CD4-positive, alpha-beta memory T cell (primary cell): ENCODE results near the gene MBOAT7. TPM values are rescaled to one million over a fixed set of nuclear protein-coding genes. Genes with fewer than 3 reads are reported as not detected.

Experiments used
- CTCF ChIA-PET: fragments of 350-600 bp; sonication (Branson Sonifier 250); formaldehyde crosslinking; loops from one replicate; lab custom pipeline; 2021; ENCODE audit warnings: inconsistent platforms; ENCODE audit not compliant: partially characterized antibody; lab: Charles Lee
- POLR2A ChIA-PET: fragments of 350-600 bp; sonication (Branson Sonifier 250); formaldehyde crosslinking; loops from one replicate; lab custom pipeline; 2021; ENCODE audit not compliant: partially characterized antibody; lab: Charles Lee
- DNase-seq, 5 donors: peaks; one replicate each; pipeline versions ENCODE4 v3.0.0 to v3.0.0-alpha.2; 2020 to 2022; ENCODE audit warnings: mixed read lengths in 1 of 5
- H3K27ac ChIP-seq: one replicate; pipeline ENCODE4 v1.7.0; 2013; ENCODE audit warnings: low read depth, low read length
- H3K27me3 ChIP-seq: 2 replicates; pipeline ENCODE4 v1.7.0; 2013; ENCODE audit warnings: mild to moderate bottlenecking, low read length, moderate library complexity; ENCODE audit not compliant: insufficient read depth
- H3K36me3 ChIP-seq: 2 replicates; pipeline ENCODE4 v1.7.0; 2013; ENCODE audit warnings: mild to moderate bottlenecking, low read length, moderate library complexity; ENCODE audit not compliant: insufficient read depth
- H3K4me1 ChIP-seq: 2 replicates; pipeline ENCODE4 v1.7.0; 2013; ENCODE audit warnings: mild to moderate bottlenecking, low read length, moderate library complexity; ENCODE audit not compliant: insufficient read depth
- H3K4me3 ChIP-seq, 2 donors: one replicate each; pipeline ENCODE4 v1.7.0; 2013; ENCODE audit warnings: low read length in 2 of 2, mild to moderate bottlenecking in 1 of 2
- H3K9me3 ChIP-seq, 2 donors: one replicate each; pipeline ENCODE4 v1.7.0; 2013; ENCODE audit warnings: low read length in 2 of 2, control low read depth in 1 of 2; ENCODE audit not compliant: control insufficient read depth in 1 of 2
- H3K27ac Mint-ChIP-seq, 7 donors: one replicate each; pipeline ENCODE4 v1.8.0; 2020 to 2021; ENCODE audit warnings: mixed read lengths in 7 of 7, mild to moderate bottlenecking in 6 of 7, inconsistent platforms in 3 of 7, moderate library complexity in 3 of 7
- H3K27me3 Mint-ChIP-seq, 2 donors: one replicate each; pipeline ENCODE4 v1.8.0; 2020 to 2021; ENCODE audit warnings: mixed read lengths in 2 of 2
- H3K36me3 Mint-ChIP-seq, 2 donors: one replicate each; pipeline ENCODE4 v1.8.0; 2020 to 2021; ENCODE audit warnings: mixed read lengths in 2 of 2, inconsistent platforms in 1 of 2, mild to moderate bottlenecking in 1 of 2
- H3K4me1 Mint-ChIP-seq, 4 donors: one replicate each; pipeline ENCODE4 v1.8.0; 2020 to 2021; ENCODE audit warnings: mixed read lengths in 4 of 4, mild to moderate bottlenecking in 1 of 4
- H3K4me3 Mint-ChIP-seq, 8 donors: one replicate each; pipeline ENCODE4 v1.8.0; 2020 to 2021; ENCODE audit warnings: mixed read lengths in 8 of 8, mild to moderate bottlenecking in 7 of 8, moderate library complexity in 6 of 8, inconsistent platforms in 3 of 8
- H3K9me3 Mint-ChIP-seq, 8 donors: one replicate each; pipeline ENCODE4 v1.8.0; 2020 to 2021; ENCODE audit warnings: mixed read lengths in 8 of 8, mild to moderate bottlenecking in 5 of 8, inconsistent platforms in 3 of 8, moderate library complexity in 1 of 8
- intact Hi-C: fragments of 100-400 bp; cut with micrococcal nuclease; formaldehyde crosslinking; loops from one replicate; pipeline ENCODE4 v1.15.1; 2023
- polyA plus RNA-seq, 2 donors: library from polyadenylated mRNA; unstranded; fragments of 300-500 nt; fragmentation: Illumina TruSeq; gene quantifications; one replicate each; pipeline ENCODE4 v1.2.3, GENCODE V29; 2021
- total RNA-seq, 2 experiments: library from RNA; stranded (reverse); gene quantifications; one replicate each; pipeline ENCODE4 v1.2.3, GENCODE V29; 2021

The MBOAT7 gene
- total and polyA plus RNA-seq, 4 experiments from 2014 or later: 16.0 to 55.5 (median 37.5) TPM

DNA sequence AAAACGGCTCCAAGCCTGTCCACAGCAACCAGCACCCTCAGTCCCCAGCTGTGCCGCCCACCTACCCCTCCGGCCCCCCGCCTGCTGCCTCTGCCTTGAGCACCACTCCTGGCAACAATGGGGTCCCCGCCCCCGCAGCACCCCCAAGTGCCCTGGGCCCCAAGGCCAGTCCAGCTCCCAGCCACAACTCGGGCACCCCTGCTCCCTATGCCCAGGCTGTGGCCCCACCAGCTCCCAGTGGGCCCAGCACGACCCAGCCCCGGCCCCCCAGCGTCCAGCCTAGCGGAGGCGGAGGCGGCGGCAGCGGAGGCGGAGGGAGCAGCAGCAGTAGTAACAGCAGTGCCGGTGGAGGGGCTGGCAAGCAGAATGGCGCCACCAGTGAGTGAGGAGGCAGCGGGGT, 41.2 kb downstream of the MBOAT7 start:
- Mint-ChIP-seq H3K27ac (no peak overlapping the region), H3K36me3 (peaks cover 42 to 83% of the 10 kb centered on the region in 2 donors), H3K4me3 (no peak overlapping the region), H3K27me3 (no peaks in the 10 kb centered on the region), H3K9me3 (no peaks in the 10 kb centered on the region), H3K4me1 (peaks cover 0 to 6% (median 4%) of the 10 kb centered on the region in 4 donors)
- H3K9me3 ChIP-seq: no peaks in the 10 kb centered on the region
- ChIA-PET CTCF (interaction anchor here (1.0 kb wide), 1 partner anchor 20 kb away, joined by 3 read pairs; no protein-coding TSS in a partner anchor), POLR2A (interaction anchor here (1.4 to 5.5 kb wide), 3 partner anchors 8 to 11 kb away, joined by 8 to 46 read pairs (median 28); partner anchors contain the start of genes CNOT3 and LENG1)
- no peak overlapping the region for H3K27ac ChIP-seq
- intact Hi-C loops: no loop called here
- no peak for DNase-seq
- no peaks in the 10 kb centered on the region for H3K27me3 ChIP-seq
- peaks cover 83% of the 10 kb centered on the region for H3K36me3 ChIP-seq
- H3K4me3 ChIP-seq: no peak overlapping the region
- no peaks in the 10 kb centered on the region for H3K4me1 ChIP-seq

DNA sequence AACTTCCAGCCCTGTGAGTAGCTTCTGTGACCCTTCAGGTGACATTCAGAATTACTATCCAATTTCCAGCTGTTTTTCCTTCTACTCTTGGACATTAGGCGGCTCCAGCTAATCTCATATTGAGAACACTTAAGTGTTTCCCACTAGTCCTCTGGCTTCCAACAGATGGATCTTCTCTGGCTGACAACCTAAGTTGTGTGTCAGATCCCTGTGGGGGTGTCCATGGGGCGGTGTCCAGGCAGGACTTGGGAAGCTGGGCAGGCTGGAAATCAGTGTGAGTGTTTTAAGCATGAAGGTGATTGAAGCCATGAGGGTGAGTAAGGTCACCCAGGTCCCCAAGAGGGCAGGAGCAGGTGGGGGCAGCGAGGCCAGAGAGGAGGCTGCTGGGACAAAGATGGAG, 41.7 kb downstream of the MBOAT7 start:
- no peaks in the 10 kb centered on the region for H3K27me3 Mint-ChIP-seq
- H3K4me3 ChIP-seq: no peak overlapping the region
- H3K4me1 Mint-ChIP-seq: peaks cover 0 to 5% (median 4%) of the 10 kb centered on the region in 4 donors
- H3K27ac Mint-ChIP-seq: peak overlapping the region in 1 of 7 donors; percentile 68
- H3K9me3 ChIP-seq: no peaks in the 10 kb centered on the region
- peaks cover 85% of the 10 kb centered on the region for H3K36me3 ChIP-seq
- no peak overlapping the region for H3K4me3 Mint-ChIP-seq
- peaks cover 2% of the 10 kb centered on the region for H3K4me1 ChIP-seq
- DNase-seq: no peak
- H3K9me3 Mint-ChIP-seq: no peaks in the 10 kb centered on the region
- intact Hi-C loops: no loop called here
- H3K36me3 Mint-ChIP-seq: peaks cover 47 to 86% of the 10 kb centered on the region in 2 donors
- H3K27me3 ChIP-seq: no peaks in the 10 kb centered on the region
- ChIA-PET CTCF (interaction anchor here (1.0 kb wide), 1 partner anchor 21 kb away, joined by 3 read pairs; no protein-coding TSS in a partner anchor), POLR2A (interaction anchor here (1.4 to 5.5 kb wide), 3 partner anchors 9 to 12 kb away, joined by 8 to 46 read pairs (median 28); partner anchors contain the start of genes CNOT3 and LENG1)
- H3K27ac ChIP-seq: no peak overlapping the region

DNA sequence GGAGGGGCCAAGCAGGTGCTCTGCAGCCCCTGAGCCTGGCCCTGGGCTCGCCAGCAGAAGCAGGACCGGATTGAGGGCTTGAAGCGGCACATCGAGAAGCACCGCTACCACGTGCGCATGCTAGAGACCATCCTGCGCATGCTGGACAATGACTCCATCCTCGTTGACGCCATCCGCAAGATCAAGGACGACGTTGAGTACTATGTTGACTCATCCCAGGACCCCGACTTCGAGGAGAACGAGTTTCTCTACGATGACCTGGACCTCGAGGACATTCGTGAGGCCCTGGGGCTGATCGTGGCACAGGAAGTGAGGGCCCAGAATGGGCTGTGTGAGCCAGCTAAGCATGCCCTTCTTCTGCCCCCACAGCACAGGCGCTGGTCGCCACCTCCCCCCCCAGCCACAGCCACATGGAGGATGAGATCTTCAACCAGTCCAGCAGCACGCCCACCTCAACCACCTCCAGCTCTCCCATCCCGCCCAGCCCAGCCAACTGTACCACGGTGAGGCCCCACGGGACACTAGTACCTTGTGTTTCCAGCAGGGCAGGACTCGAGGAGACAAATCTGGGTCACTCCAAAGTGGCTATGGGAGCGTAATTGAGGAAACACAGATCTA, 43.7 kb downstream of the MBOAT7 start:
- Mint-ChIP-seq H3K27me3 (no peaks in the 10 kb centered on the region), H3K9me3 (no peaks in the 10 kb centered on the region), H3K4me3 (no peak overlapping the region), H3K27ac (peak overlapping the region in 1 of 7 donors; percentile 10), H3K4me1 (peaks cover 4 to 21% (median 11%) of the 10 kb centered on the region in 4 donors), H3K36me3 (peaks cover 50 to 80% of the 10 kb centered on the region in 2 donors)
- no peaks in the 10 kb centered on the region for H3K9me3 ChIP-seq
- H3K27ac ChIP-seq: no peak overlapping the region
- intact Hi-C loops: no loop called here
- ChIA-PET CTCF (no interaction called here), POLR2A (interaction anchor here (2.7 kb wide), 1 partner anchor 13 kb away, joined by 15 read pairs; the partner anchor contains the start of gene LENG1)
- H3K4me1 ChIP-seq: peaks cover 13% of the 10 kb centered on the region
- H3K4me3 ChIP-seq: no peak overlapping the region
- peaks cover 92% of the 10 kb centered on the region for H3K36me3 ChIP-seq
- H3K27me3 ChIP-seq: no peaks in the 10 kb centered on the region
- no peak for DNase-seq

DNA sequence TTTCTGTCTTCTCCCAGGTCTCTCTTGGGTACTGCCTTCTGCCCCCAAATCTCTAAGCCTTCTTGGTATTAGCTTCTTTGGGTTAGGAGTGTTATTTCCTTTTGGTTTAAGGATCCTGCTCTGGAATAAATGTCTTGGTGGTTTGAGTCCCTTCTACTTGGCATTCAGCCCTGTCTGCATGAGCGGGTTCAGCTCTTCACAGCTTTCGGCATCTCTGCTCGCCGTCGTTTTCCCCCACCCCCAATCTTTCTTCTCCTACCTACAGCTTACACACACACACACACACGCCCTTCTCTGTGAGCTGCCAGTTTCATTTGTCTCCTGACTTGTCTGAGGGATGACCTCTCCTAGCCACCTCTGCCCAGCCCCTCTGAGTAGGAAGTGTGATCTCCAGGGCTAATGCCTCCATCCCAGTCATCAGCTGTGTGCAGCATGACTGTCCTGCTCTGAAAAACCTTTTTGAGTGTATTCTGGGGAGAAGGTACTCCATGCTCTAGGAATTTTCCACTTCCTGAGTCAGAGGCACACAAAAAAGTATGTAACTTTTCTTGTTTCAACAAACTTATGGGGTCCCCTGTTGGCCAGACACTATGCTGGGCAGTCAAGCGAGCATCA, 47.1 kb downstream of the MBOAT7 start:
- Mint-ChIP-seq H3K9me3 (no peaks in the 10 kb centered on the region), H3K36me3 (peaks cover 39 to 67% of the 10 kb centered on the region in 2 donors), H3K4me1 (peaks cover 21 to 39% (median 28%) of the 10 kb centered on the region in 4 donors), H3K4me3 (no peak overlapping the region), H3K27me3 (no peaks in the 10 kb centered on the region), H3K27ac (peak overlapping the region in 6 of 7 donors; percentile 29 to 88 (median 48))
- no peak overlapping the region for H3K27ac ChIP-seq
- intact Hi-C loops: no loop called here
- ChIA-PET CTCF (interaction anchor here (1.8 kb wide), 1 partner anchor 124 kb away, joined by 4 read pairs; no protein-coding TSS in a partner anchor), POLR2A (interaction anchor here (0.6 to 1.3 kb wide), 3 partner anchors 16 to 59 kb away, joined by 3 to 5 read pairs (median 3); partner anchors contain the start of gene MBOAT7)
- no peaks in the 10 kb centered on the region for H3K27me3 ChIP-seq
- no peaks in the 10 kb centered on the region for H3K9me3 ChIP-seq
- peak in 1 of 5 donors; percentile 1 for DNase-seq
- peaks cover 37% of the 10 kb centered on the region for H3K4me1 ChIP-seq
- H3K4me3 ChIP-seq: no peak overlapping the region
- H3K36me3 ChIP-seq: peaks cover 70% of the 10 kb centered on the region

DNA sequence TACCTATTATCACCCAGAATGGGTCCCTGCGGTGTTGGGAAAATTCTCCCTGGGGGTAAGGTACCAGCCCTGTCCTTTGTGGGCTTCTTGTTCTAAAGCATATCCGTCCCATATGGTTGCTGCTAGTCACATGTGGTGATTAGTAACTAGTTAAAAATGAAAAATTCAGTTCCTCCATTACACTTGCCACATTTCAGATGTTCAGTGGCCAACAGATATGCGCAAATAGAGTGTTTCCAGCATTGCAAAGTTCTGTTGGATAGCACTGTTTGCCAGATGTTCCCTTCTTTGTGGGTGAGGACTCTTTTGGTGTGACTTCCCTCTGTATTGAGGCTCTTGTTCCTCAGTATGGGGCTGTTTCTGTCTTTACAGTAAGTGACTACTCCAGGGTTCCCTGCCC, 48.0 kb downstream of the MBOAT7 start:
- Mint-ChIP-seq H3K9me3 (no peaks in the 10 kb centered on the region), H3K4me3 (peak overlapping the region in 1 of 8 donors; percentile 21), H3K27me3 (no peaks in the 10 kb centered on the region), H3K27ac (peak overlapping the region in 4 of 7 donors; percentile 7 to 79 (median 37)), H3K4me1 (peaks cover 24 to 45% (median 35%) of the 10 kb centered on the region in 4 donors), H3K36me3 (peaks cover 32 to 58% of the 10 kb centered on the region in 2 donors)
- CTCF ChIA-PET: no interaction called here
- Histone ChIP-seq H3K4me3 (no peak overlapping the region), H3K4me1 (peaks cover 41% of the 10 kb centered on the region), H3K36me3 (peaks cover 61% of the 10 kb centered on the region), H3K9me3 (no peaks in the 10 kb centered on the region), H3K27me3 (no peaks in the 10 kb centered on the region), H3K27ac (peak overlapping the region; percentile 5)
- intact Hi-C loops: no loop called here
- no peak for DNase-seq
- POLR2A ChIA-PET: interaction anchor here (1.3 kb wide), 1 partner anchor 60 kb away, joined by 3 read pairs; no protein-coding TSS in a partner anchor

DNA sequence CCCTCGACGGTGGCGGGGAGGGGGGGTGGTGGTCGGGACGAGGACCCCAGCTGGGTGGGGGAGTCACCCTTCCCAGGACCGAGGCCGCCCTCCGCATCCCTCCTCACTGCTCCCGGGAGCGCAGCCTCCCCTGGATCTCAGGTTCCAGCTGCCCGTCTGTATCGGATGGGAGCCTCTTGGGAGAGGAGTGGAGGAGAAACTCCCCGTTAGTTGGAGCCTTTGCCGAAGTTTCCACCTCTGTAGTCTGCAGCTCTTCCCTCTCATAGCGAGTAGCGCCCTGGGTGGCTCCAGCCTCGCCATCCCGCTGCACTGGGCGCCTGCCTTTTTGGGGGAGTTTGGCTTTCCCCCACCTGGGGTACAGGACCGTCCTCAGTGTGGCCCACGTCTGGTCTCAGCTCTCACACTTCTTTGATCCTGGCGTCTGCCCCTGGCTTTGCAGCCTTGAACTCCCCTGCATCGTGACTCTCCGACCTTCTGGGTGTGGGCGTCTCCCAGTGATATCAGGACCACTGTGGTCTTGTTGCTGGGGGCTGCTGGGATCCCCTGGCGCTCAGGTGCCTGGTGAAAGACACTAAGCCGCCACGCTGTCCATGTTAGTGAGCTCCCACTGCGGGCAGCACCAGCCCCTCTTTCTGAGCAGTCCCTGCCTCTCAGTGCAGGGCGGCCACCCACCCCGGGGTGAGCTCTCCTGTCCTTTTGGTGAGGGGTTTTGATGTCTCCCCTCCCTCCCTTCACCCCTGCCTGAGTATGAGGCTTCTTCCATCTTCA, 50.7 kb downstream of the MBOAT7 start:
- peaks cover 47% of the 10 kb centered on the region for H3K4me1 ChIP-seq
- no peaks in the 10 kb centered on the region for H3K27me3 ChIP-seq
- ChIA-PET POLR2A (interaction anchor here (0.7 to 5.2 kb wide), 7 partner anchors 11 to 61 kb away, joined by 3 to 131 read pairs (median 46); partner anchors contain the start of genes LENG1, MBOAT7, NDUFA3 and PRPF31), CTCF (no interaction called here)
- intact Hi-C loops: no loop called here
- H3K9me3 ChIP-seq: no peaks in the 10 kb centered on the region
- H3K4me3 Mint-ChIP-seq: peak overlapping the region; percentile 83 to 92 (median 88)
- peaks cover 17 to 34% of the 10 kb centered on the region in 2 donors for H3K36me3 Mint-ChIP-seq
- H3K4me3 ChIP-seq: peak overlapping the region; percentile 36 to 73
- peaks cover 34% of the 10 kb centered on the region for H3K36me3 ChIP-seq
- H3K27ac ChIP-seq: peak overlapping the region; percentile 91
- peaks cover 29 to 58% (median 44%) of the 10 kb centered on the region in 4 donors for H3K4me1 Mint-ChIP-seq
- H3K27me3 Mint-ChIP-seq: no peaks in the 10 kb centered on the region
- H3K9me3 Mint-ChIP-seq: no peaks in the 10 kb centered on the region
- peak in 1 of 5 donors; percentile 46 for DNase-seq
- H3K27ac Mint-ChIP-seq: peak overlapping the region; percentile 89 to 94 (median 94)
